Measurements from ENCODE around the gene EIPR1.

Gene EIPR1

GRCh38 chr2:3256605-3257004 is 121.0 kb downstream of the EIPR1 start:
- H3K27ac ChIP-seq, result no peak overlapping the region
- no peak for TF ChIP-seq CTCF (conservative IDR thresholded peaks at IDR 0.05)

- H3K27ac ChIP-seq, result no peak overlapping the region
- TF ChIP-seq CTCF (conservative IDR thresholded peaks at IDR 0.05), result no peak
These were observed 121.5 kb downstream of the EIPR1 start for GRCh38 chr2:3256157-3256556.

- TF ChIP-seq CTCF (conservative IDR thresholded peaks at IDR 0.05), result no peak
- H3K27ac ChIP-seq, result no peak overlapping the region
These were observed 123.1 kb downstream of the EIPR1 start for GRCh38 chr2:3254442-3254941.

- no peak overlapping the region for H3K27ac ChIP-seq
- TF ChIP-seq CTCF (conservative IDR thresholded peaks at IDR 0.05), result no peak
These were observed 123.6 kb downstream of the EIPR1 start for GRCh38 chr2:3253913-3254441.

GRCh38 chr2:3251946-3252345 is 125.7 kb downstream of the EIPR1 start:
- H3K27ac ChIP-seq, result no peak overlapping the region
- TF ChIP-seq CTCF (conservative IDR thresholded peaks at IDR 0.05), result no peak

GRCh38 chr2:3249476-3249962 is 128.1 kb downstream of the EIPR1 start:
- no peak for TF ChIP-seq CTCF (conservative IDR thresholded peaks at IDR 0.05)
- no peak overlapping the region for H3K27ac ChIP-seq

- H3K27ac ChIP-seq, result no peak overlapping the region
- no peak for TF ChIP-seq CTCF (conservative IDR thresholded peaks at IDR 0.05)
These were observed 128.7 kb downstream of the EIPR1 start for GRCh38 chr2:3248754-3249475.
